ENCODE measurements around the gene CDHR5.
A peak's percentile ranks its signal among the peaks of the same experiment; 100 is the strongest.

Gene CDHR5

GRCh38 chr11:584287-584686, 40.5 kb downstream of the CDHR5 start:
- Histone ChIP-seq H2BK5ac (ENCODE audit: low read length) (no peak overlapping the region), H2BK12ac (ENCODE audit: low read length) (no peak overlapping the region), H2AK5ac (ENCODE audit: low read depth, low read length) (no peak overlapping the region)

DNA sequence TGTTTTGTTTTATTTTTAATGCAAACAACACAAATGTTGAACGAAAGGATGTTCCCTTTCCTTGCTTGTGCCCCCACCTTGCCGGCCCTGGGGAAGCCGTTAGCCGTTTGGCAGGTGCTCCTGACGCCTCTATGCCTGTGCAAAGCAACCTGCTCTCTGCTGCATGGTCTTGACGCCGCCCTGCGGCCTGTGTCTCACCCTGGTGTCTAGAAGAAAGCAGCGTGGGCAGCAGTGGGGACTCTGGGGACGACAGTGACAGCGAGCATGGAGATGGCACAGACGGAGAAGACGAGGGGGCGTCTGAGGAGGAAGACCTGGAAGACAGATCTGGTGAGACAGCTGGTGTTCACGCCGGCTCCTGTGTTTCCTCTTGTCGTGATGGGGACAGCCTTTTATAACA, 43.0 kb downstream of the CDHR5 start:
- H3K4me2 ChIP-seq (ENCODE audit: insufficient read depth, low read length, poor library complexity, severe bottlenecking): no peak overlapping the region
- H2AFZ ChIP-seq (ENCODE audit: low read length): no peak overlapping the region
- H3K9ac ChIP-seq (ENCODE audit: low read depth, low read length, poor library complexity): no peak overlapping the region
- peaks cover 34% of the 10 kb centered on the region for H3K79me1 ChIP-seq (ENCODE audit: low read depth, low read length)
- no peaks in the 10 kb centered on the region for H3K27me3 ChIP-seq (ENCODE audit: control insufficient read depth in 3 of 3, insufficient read depth in 3 of 3, low read depth in 1 of 3, low read length in 3 of 3)
- no peak overlapping the region for H2BK15ac ChIP-seq (ENCODE audit: low read length)
- H3K18ac ChIP-seq (ENCODE audit: low read length): no peak overlapping the region
- no peak overlapping the region for H2AK5ac ChIP-seq (ENCODE audit: low read depth, low read length)
- no peak overlapping the region for H2BK12ac ChIP-seq (ENCODE audit: low read length)
- DNase-seq (ENCODE audit: low spot score): no peak
- H3K4me1 ChIP-seq (ENCODE audit: control insufficient read depth in 2 of 2, insufficient read depth in 1 of 2, low read depth in 1 of 2, low read length in 2 of 2): peaks cover 13 to 16% of the 10 kb centered on the region in 2 donors
- no peak overlapping the region for H3K4me3 ChIP-seq (ENCODE audit: low read length in 2 of 2)
- WGBS, 2 donors (ENCODE audit: extremely low coverage in 2 of 2, insufficient read length in 2 of 2, insufficient replicate concordance in 1 of 2): no CpG with 5 or more reads among the region's 17 CpGs
- H3K9me3 ChIP-seq (replicated peaks in 1 of 2; ENCODE audit: control insufficient read depth in 2 of 2, insufficient read depth in 1 of 2, low read depth in 1 of 2, low read length in 2 of 2): no peaks in the 10 kb centered on the region
- no peak overlapping the region for H2BK120ac ChIP-seq (ENCODE audit: low read depth, low read length)
- no peak overlapping the region for H3K4ac ChIP-seq (ENCODE audit: low read length)
- no peak overlapping the region for H3K27ac ChIP-seq (replicated peaks; ENCODE audit: low read length)
- H4K8ac ChIP-seq (ENCODE audit: low read depth, low read length): no peak overlapping the region
- no peak overlapping the region for H2BK5ac ChIP-seq (ENCODE audit: low read length)
- peaks cover 24 to 47% of the 10 kb centered on the region in 2 donors for H3K36me3 ChIP-seq (replicated peaks in 1 of 2; ENCODE audit: control insufficient read depth in 2 of 2, insufficient read depth in 2 of 2, low read length in 2 of 2)
- peak overlapping the region; percentile 40 for H3K23ac ChIP-seq (ENCODE audit: low read depth, low read length, poor library complexity)
- no peak overlapping the region for H4K91ac ChIP-seq (ENCODE audit: low read depth, low read length, poor library complexity)
- no peak overlapping the region for H3K14ac ChIP-seq (ENCODE audit: low read length)

More at GRCh38 chr11:584287-584686, 40.5 kb downstream of the CDHR5 start:
- DNase-seq (ENCODE audit: low spot score): no peak
- no peak overlapping the region for H2AFZ ChIP-seq (ENCODE audit: low read length)
- H2BK15ac ChIP-seq (ENCODE audit: low read length): no peak overlapping the region
- H3K27me3 ChIP-seq (ENCODE audit: control insufficient read depth in 3 of 3, insufficient read depth in 3 of 3, low read depth in 1 of 3, low read length in 3 of 3): no peaks in the 10 kb centered on the region
- no peak overlapping the region for H3K9ac ChIP-seq (ENCODE audit: low read depth, low read length, poor library complexity)
- no peak overlapping the region for H3K18ac ChIP-seq (ENCODE audit: low read length)
- peak overlapping the region; percentile 6 for H3K23ac ChIP-seq (ENCODE audit: low read depth, low read length, poor library complexity)
- H3K4me3 ChIP-seq (ENCODE audit: low read length in 2 of 2): no peak overlapping the region
- peaks cover 0 to under 1% of the 10 kb centered on the region in 2 donors for H3K4me1 ChIP-seq (ENCODE audit: control insufficient read depth in 2 of 2, insufficient read depth in 1 of 2, low read depth in 1 of 2, low read length in 2 of 2)
- H3K4ac ChIP-seq (ENCODE audit: low read length): no peak overlapping the region
- no peak overlapping the region for H3K4me2 ChIP-seq (ENCODE audit: insufficient read depth, low read length, poor library complexity, severe bottlenecking)
- no CpG with 5 or more reads among the region's 10 CpGs for WGBS, 2 donors (ENCODE audit: extremely low coverage in 2 of 2, insufficient read length in 2 of 2, insufficient replicate concordance in 1 of 2)
- H3K27ac ChIP-seq (replicated peaks; ENCODE audit: low read length): no peak overlapping the region
- no peaks in the 10 kb centered on the region for H3K9me3 ChIP-seq (replicated peaks in 1 of 2; ENCODE audit: control insufficient read depth in 2 of 2, insufficient read depth in 1 of 2, low read depth in 1 of 2, low read length in 2 of 2)
- H3K36me3 ChIP-seq (replicated peaks in 1 of 2; ENCODE audit: control insufficient read depth in 2 of 2, insufficient read depth in 2 of 2, low read length in 2 of 2): peaks cover 39 to 63% of the 10 kb centered on the region in 2 donors
- H3K14ac ChIP-seq (ENCODE audit: low read length): no peak overlapping the region
- H2BK120ac ChIP-seq (ENCODE audit: low read depth, low read length): no peak overlapping the region
- peaks cover 26% of the 10 kb centered on the region for H3K79me1 ChIP-seq (ENCODE audit: low read depth, low read length)
- H4K91ac ChIP-seq (ENCODE audit: low read depth, low read length, poor library complexity): no peak overlapping the region
- H4K8ac ChIP-seq (ENCODE audit: low read depth, low read length): no peak overlapping the region

- no peaks in the 10 kb centered on the region for H3K9me3 ChIP-seq (replicated peaks in 1 of 2; ENCODE audit: control insufficient read depth in 2 of 2, insufficient read depth in 1 of 2, low read depth in 1 of 2, low read length in 2 of 2)
- H3K79me1 ChIP-seq (ENCODE audit: low read depth, low read length): peaks cover 34% of the 10 kb centered on the region
- no peak for DNase-seq (ENCODE audit: low spot score)
- H2AK5ac ChIP-seq (ENCODE audit: low read depth, low read length): no peak overlapping the region
- no peaks in the 10 kb centered on the region for H3K27me3 ChIP-seq (ENCODE audit: control insufficient read depth in 3 of 3, insufficient read depth in 3 of 3, low read depth in 1 of 3, low read length in 3 of 3)
- H4K91ac ChIP-seq (ENCODE audit: low read depth, low read length, poor library complexity): no peak overlapping the region
- no peak overlapping the region for H3K4ac ChIP-seq (ENCODE audit: low read length)
- H3K14ac ChIP-seq (ENCODE audit: low read length): no peak overlapping the region
- H2BK5ac ChIP-seq (ENCODE audit: low read length): no peak overlapping the region
- H2BK15ac ChIP-seq (ENCODE audit: low read length): no peak overlapping the region
- no peak overlapping the region for H3K23ac ChIP-seq (ENCODE audit: low read depth, low read length, poor library complexity)
- no peak overlapping the region for H2BK120ac ChIP-seq (ENCODE audit: low read depth, low read length)
- peaks cover 22 to 43% of the 10 kb centered on the region in 2 donors for H3K36me3 ChIP-seq (replicated peaks in 1 of 2; ENCODE audit: control insufficient read depth in 2 of 2, insufficient read depth in 2 of 2, low read length in 2 of 2)
- no peak overlapping the region for H3K18ac ChIP-seq (ENCODE audit: low read length)
- H3K9ac ChIP-seq (ENCODE audit: low read depth, low read length, poor library complexity): no peak overlapping the region
- no peak overlapping the region for H2AFZ ChIP-seq (ENCODE audit: low read length)
- no peak overlapping the region for H3K4me3 ChIP-seq (ENCODE audit: low read length in 2 of 2)
- H3K4me1 ChIP-seq (ENCODE audit: control insufficient read depth in 2 of 2, insufficient read depth in 1 of 2, low read depth in 1 of 2, low read length in 2 of 2): peaks cover 13 to 16% of the 10 kb centered on the region in 2 donors
- no peak overlapping the region for H2BK12ac ChIP-seq (ENCODE audit: low read length)
- WGBS, 2 donors (ENCODE audit: extremely low coverage in 2 of 2, insufficient read length in 2 of 2, insufficient replicate concordance in 1 of 2): 100% methylated on average over 1 of the region's 14 CpGs; no CpG with 5 or more reads in 1 of the 2 donors
- no peak overlapping the region for H3K27ac ChIP-seq (replicated peaks; ENCODE audit: low read length)
- H4K8ac ChIP-seq (ENCODE audit: low read depth, low read length): no peak overlapping the region
- H3K4me2 ChIP-seq (ENCODE audit: insufficient read depth, low read length, poor library complexity, severe bottlenecking): no peak overlapping the region
These were observed 43.4 kb downstream of the CDHR5 start for GRCh38 chr11:581342-581741.

GRCh38 chr11:579830-580601, 44.7 kb downstream of the CDHR5 start:
- H3K4me2 ChIP-seq (ENCODE audit: insufficient read depth, low read length, poor library complexity, severe bottlenecking): no peak overlapping the region
- peaks cover 35% of the 10 kb centered on the region for H3K79me1 ChIP-seq (ENCODE audit: low read depth, low read length)
- H3K4ac ChIP-seq (ENCODE audit: low read length): no peak overlapping the region
- no CpG with 5 or more reads among the region's 20 CpGs for WGBS, 2 donors (ENCODE audit: extremely low coverage in 2 of 2, insufficient read length in 2 of 2, insufficient replicate concordance in 1 of 2)
- no peak overlapping the region for H2AFZ ChIP-seq (ENCODE audit: low read length)
- DNase-seq (ENCODE audit: low spot score): no peak
- H2BK120ac ChIP-seq (ENCODE audit: low read depth, low read length): no peak overlapping the region
- no peak overlapping the region for H4K8ac ChIP-seq (ENCODE audit: low read depth, low read length)
- peaks cover under 1 to 6% (median 5%) of the 10 kb centered on the region in 3 experiments for H3K27me3 ChIP-seq (ENCODE audit: control insufficient read depth in 3 of 3, insufficient read depth in 3 of 3, low read depth in 1 of 3, low read length in 3 of 3)
- no peak overlapping the region for H3K4me3 ChIP-seq (ENCODE audit: low read length in 2 of 2)
- no peak overlapping the region for H2BK5ac ChIP-seq (ENCODE audit: low read length)
- H4K91ac ChIP-seq (ENCODE audit: low read depth, low read length, poor library complexity): no peak overlapping the region
- peak overlapping the region; percentile 50 for H3K9ac ChIP-seq (ENCODE audit: low read depth, low read length, poor library complexity)
- no peak overlapping the region for H2BK12ac ChIP-seq (ENCODE audit: low read length)
- no peak overlapping the region for H3K14ac ChIP-seq (ENCODE audit: low read length)
- peaks cover 18 to 39% of the 10 kb centered on the region in 2 donors for H3K36me3 ChIP-seq (replicated peaks in 1 of 2; ENCODE audit: control insufficient read depth in 2 of 2, insufficient read depth in 2 of 2, low read length in 2 of 2)
- H3K4me1 ChIP-seq (ENCODE audit: control insufficient read depth in 2 of 2, insufficient read depth in 1 of 2, low read depth in 1 of 2, low read length in 2 of 2): peaks cover 13 to 19% of the 10 kb centered on the region in 2 donors
- no peak overlapping the region for H3K18ac ChIP-seq (ENCODE audit: low read length)
- no peak overlapping the region for H2AK5ac ChIP-seq (ENCODE audit: low read depth, low read length)
- no peaks in the 10 kb centered on the region for H3K9me3 ChIP-seq (replicated peaks in 1 of 2; ENCODE audit: control insufficient read depth in 2 of 2, insufficient read depth in 1 of 2, low read depth in 1 of 2, low read length in 2 of 2)
- H3K23ac ChIP-seq (ENCODE audit: low read depth, low read length, poor library complexity): no peak overlapping the region
- no peak overlapping the region for H3K27ac ChIP-seq (replicated peaks; ENCODE audit: low read length)
- H2BK15ac ChIP-seq (ENCODE audit: low read length): no peak overlapping the region

Data from neuronal stem cell (in vitro differentiated cells).